HEK293 (cell line): ENCODE data around the gene RBMS3.

Experiments
- CTCF ChIA-PET: fragments of 350-600 bp; formaldehyde crosslinking; extraction: SDS; loops from one replicate; lab custom pipeline; 2021; ENCODE audit warnings: antibody characterized with exemption; lab: Yijun Ruan, JAX
- POLR2A ChIA-PET: fragments of 300-600 bp; formaldehyde crosslinking; extraction: SDS; loops from one replicate; lab custom pipeline; 2020; ENCODE audit warnings: antibody characterized with exemption, inconsistent platforms; lab: Yijun Ruan, JAX
- H3K27ac ChIP-seq: fragments of 200-500 bp; sonication (Bioruptor generic); 2 replicates; pipeline ENCODE4 v1.5.1; 2014; ENCODE audit warnings: low read depth, low read length, control low read depth, inconsistent platforms; ENCODE audit errors: extremely low read depth
- H3K36me3 ChIP-seq, 2 experiments: fragments of 200-500 bp in 1 of 2; sonication (Bioruptor generic) in 1 of 2; 1 replicate in 1 of 2; 2 replicates in 1 of 2; pipeline ENCODE4 v1.5.1; 2014 to 2017; ENCODE audit warnings: inconsistent platforms in 2 of 2, low read length in 2 of 2; ENCODE audit not compliant: control insufficient read depth in 2 of 2, insufficient read depth in 1 of 2
- H3K4me1 ChIP-seq: fragments of 200-500 bp; sonication (Bioruptor generic); 2 replicates; pipeline ENCODE4 v1.5.1; 2014; ENCODE audit warnings: mild to moderate bottlenecking, low read length, inconsistent platforms; ENCODE audit not compliant: control insufficient read depth, insufficient read depth
- H3K4me3 ChIP-seq: 2 replicates; pipeline ENCODE4 v1.5.1; 2011; ENCODE audit warnings: low read depth, mild to moderate bottlenecking, control low read depth, low read length, moderate library complexity
- H3K9me3 ChIP-seq: fragments of 200-500 bp; sonication (Bioruptor generic); 2 replicates; pipeline ENCODE4 v1.5.1; 2014; ENCODE audit warnings: low read depth, low read length, inconsistent platforms; ENCODE audit not compliant: control insufficient read depth, insufficient read depth
- AEBP2 ChIP-seq: fragments of 450-650 bp; formaldehyde crosslinking; IDR thresholded peaks from 2 replicates; pipeline ENCODE4 v1.5.1; 2016; ENCODE audit warnings: missing biosample characterization, missing genetic modification characterization, borderline replicate concordance
- HOXC10 ChIP-seq: sonication (generic); formaldehyde crosslinking; IDR thresholded peaks from 2 replicates; pipeline ENCODE4 v1.8.1; 2023; ENCODE audit warnings: mild to moderate bottlenecking, missing genetic modification reagents
- INSM2 ChIP-seq: fragments of 450-650 bp; formaldehyde crosslinking; IDR thresholded peaks from 2 replicates; pipeline ENCODE4 v1.5.1; 2016; ENCODE audit warnings: missing biosample characterization, missing genetic modification characterization
- PATZ1 ChIP-seq: fragments of 450-650 bp; formaldehyde crosslinking; IDR thresholded peaks from 2 replicates; pipeline ENCODE4 v1.5.1; 2016; ENCODE audit warnings: missing biosample characterization, missing genetic modification characterization
- REST ChIP-seq: fragments of 450-650 bp; formaldehyde crosslinking; IDR thresholded peaks from 2 replicates; pipeline ENCODE4 v1.5.1; 2016; ENCODE audit warnings: missing biosample characterization, missing genetic modification characterization
- SALL2 ChIP-seq: fragments of 450-650 bp; formaldehyde crosslinking; IDR thresholded peaks from 2 replicates; pipeline ENCODE4 v1.5.0; 2017; ENCODE audit warnings: missing biosample characterization, mild to moderate bottlenecking, missing genetic modification characterization, borderline replicate concordance
- ZNF133 ChIP-seq: fragments of 450-650 bp; formaldehyde crosslinking; IDR thresholded peaks from 2 replicates; pipeline ENCODE4 v1.5.1; 2016; ENCODE audit warnings: missing biosample characterization, missing genetic modification characterization
- ZNF223 ChIP-seq: fragments of 450-650 bp; formaldehyde crosslinking; IDR thresholded peaks from 2 replicates; pipeline ENCODE4 v1.5.1; 2016; ENCODE audit warnings: missing biosample characterization, missing genetic modification characterization
- ZNF266 ChIP-seq: fragments of 450-650 bp; formaldehyde crosslinking; IDR thresholded peaks from 2 replicates; pipeline ENCODE4 v1.5.1; 2016; ENCODE audit warnings: missing biosample characterization, missing genetic modification characterization, low read depth
- ZNF548 ChIP-seq: fragments of 450-650 bp; formaldehyde crosslinking; IDR thresholded peaks from 2 replicates; pipeline ENCODE4 v1.5.1; 2016; ENCODE audit warnings: missing biosample characterization, missing genetic modification characterization
- ZNF629 ChIP-seq: fragments of 450-650 bp; formaldehyde crosslinking; IDR thresholded peaks from 2 replicates; pipeline ENCODE4 v1.5.1; 2017; ENCODE audit warnings: missing biosample characterization, missing genetic modification characterization

Gene RBMS3

GRCh38 chr3:29236146-29236840 is 44.6 kb upstream of the RBMS3 start:
- Histone ChIP-seq H3K27ac (no peak overlapping the region), H3K9me3 (no peaks in the 10 kb centered on the region), H3K4me1 (no peaks in the 10 kb centered on the region), H3K36me3 (no peaks in the 10 kb centered on the region), H3K4me3 (no peak overlapping the region)
- TF ChIP-seq HOXC10 (no peak), REST (tag by site-specific recombination) (no peak), ZNF223 (tag by site-specific recombination) (no peak), ZNF266 (tag by site-specific recombination) (no peak)
- POLR2A ChIA-PET: interaction anchor here (0.6 kb wide), 1 partner anchor 186 kb away, joined by 4 read pairs; no protein-coding TSS in a partner anchor
- CTCF ChIA-PET: interaction anchor here (0.6 kb wide), 1 partner anchor 593 kb away, joined by 3 read pairs; no protein-coding TSS in a partner anchor

- Histone ChIP-seq H3K4me3 (no peak overlapping the region), H3K27ac (no peak overlapping the region), H3K4me1 (no peaks in the 10 kb centered on the region), H3K36me3 (no peaks in the 10 kb centered on the region), H3K9me3 (no peaks in the 10 kb centered on the region)
- ChIA-PET CTCF (no interaction called here), POLR2A (no interaction called here)
- TF ChIP-seq INSM2 (tag by site-specific recombination): no peak
- TF ChIP-seq ZNF629 (tag by site-specific recombination): no peak
Measured at GRCh38 chr3:29239376-29239775, 41.5 kb upstream of the RBMS3 start.

- no peaks in the 10 kb centered on the region for H3K36me3 ChIP-seq
- CTCF ChIA-PET: no interaction called here
- no peaks in the 10 kb centered on the region for H3K9me3 ChIP-seq
- POLR2A ChIA-PET: no interaction called here
- no peak overlapping the region for H3K27ac ChIP-seq
- TF ChIP-seq AEBP2 (no peak), SALL2 (tag by site-specific recombination) (no peak), ZNF548 (tag by site-specific recombination) (no peak), PATZ1 (tag by site-specific recombination) (no peak), ZNF133 (tag by site-specific recombination) (no peak), HOXC10 (no peak)
- no peaks in the 10 kb centered on the region for H3K4me1 ChIP-seq
- no peak overlapping the region for H3K4me3 ChIP-seq
Measured at GRCh38 chr3:29240248-29240647, 40.6 kb upstream of the RBMS3 start.
